Vagina (tissue), 2 donors: ENCODE measurements around the gene ZYG11B. TPM values are rescaled to one million over a fixed set of nuclear protein-coding genes. Genes with fewer than 3 reads are reported as not detected.
"Not testable (repeated sequence)": the region's sequence is repeated elsewhere in the genome, so short reads cannot be mapped to it uniquely, and the experiment has no call there.

Experiments used
- DNase-seq, 2 donors: peaks; one replicate each; pipeline ENCODE4 v3.0.0-alpha.2; 2017; ENCODE audit errors: extremely low spot score in 2 of 2
- H3K27ac ChIP-seq: fragments of 200-600 bp; sonication (generic); one replicate; pipeline ENCODE4 v1.5.1; 2019
- H3K27me3 ChIP-seq: fragments of 200-600 bp; sonication (generic); one replicate; pipeline ENCODE4 v1.5.1; 2019
- H3K36me3 ChIP-seq, 2 donors: fragments of 200-600 bp; sonication (generic); one replicate each; pipeline ENCODE4 v1.5.1; 2017 to 2019
- H3K4me1 ChIP-seq: fragments of 200-600 bp; sonication (generic); one replicate; pipeline ENCODE4 v1.5.1; 2019
- H3K4me3 ChIP-seq, 2 donors: fragments of 200-600 bp; sonication (generic); 1 replicate in 1 of 2; 2 replicates in 1 of 2; pipeline ENCODE4 v1.5.1; 2016 to 2019
- H3K9me3 ChIP-seq: fragments of 200-600 bp; sonication (generic); one replicate; pipeline ENCODE4 v1.5.1; 2019
- CTCF ChIP-seq, 3 experiments: fragments of 450-650 bp in 2 of 3; fragments of 200-600 bp in 1 of 3; sonication (generic) in 1 of 3; IDR thresholded peaks; one replicate each; pipeline ENCODE4 v1.5.1; 2017 to 2019; ENCODE audit warnings: antibody characterized with exemption in 3 of 3, mild to moderate bottlenecking in 2 of 3, moderate library complexity in 2 of 3
- POLR2A ChIP-seq, 2 donors: fragments of 450-650 bp; IDR thresholded peaks; one replicate each; pipeline ENCODE4 v1.6.1; 2017; ENCODE audit warnings: antibody characterized with exemption in 2 of 2, mild to moderate bottlenecking in 2 of 2, moderate library complexity in 2 of 2
- POLR2AphosphoS5 ChIP-seq, 2 donors: sonication (generic); formaldehyde crosslinking; IDR thresholded peaks; one replicate each; pipeline ENCODE4 v1.9.0; 2017; ENCODE audit warnings: antibody characterized with exemption in 2 of 2, mild to moderate bottlenecking in 2 of 2, low read depth in 1 of 2; ENCODE audit not compliant: insufficient read depth in 1 of 2
- intact Hi-C: fragments of 100-400 bp; cut with DNase I; formaldehyde crosslinking; loops from one replicate; pipeline ENCODE4 v1.15.1; 2023
- small RNA-seq: library from RNA; depleted of rRNA; stranded (forward); fragments of <200 nt; gene quantifications from one replicate; pipeline ENCODE3, GENCODE V24; 2016
- total RNA-seq: library from RNA; depleted of rRNA; stranded (reverse); fragments of >200 nt; gene quantifications from one replicate; pipeline ENCODE4 v1.2.3, GENCODE V29; 2016

The ZYG11B gene
- total RNA-seq, 1 donor from 2014 or later = 30.4 TPM

GRCh38 chr1:52862666-52863458, 136.6 kb downstream of the ZYG11B start:
- H3K4me1 ChIP-seq = no peaks in the 10 kb centered on the region

GRCh38 chr1:52867087-52867863, 141.0 kb downstream of the ZYG11B start:
- DNase-seq = no peak
- no peaks in the 10 kb centered on the region for H3K4me1 ChIP-seq
- H3K4me3 ChIP-seq = no peak overlapping the region
- intact Hi-C loops = no loop called here
- no peak for TF ChIP-seq POLR2A (IDR thresholded peaks at IDR 0.05)
- TF ChIP-seq POLR2AphosphoS5 (IDR thresholded peaks at IDR 0.05; ENCODE audit: insufficient read depth in 1 of 2, low read depth in 1 of 2) = no peak
- TF ChIP-seq CTCF (IDR thresholded peaks at IDR 0.05) = no peak
- no peaks in the 10 kb centered on the region for H3K36me3 ChIP-seq
- H3K9me3 ChIP-seq = no peaks in the 10 kb centered on the region
- H3K27me3 ChIP-seq = no peaks in the 10 kb centered on the region
- H3K27ac ChIP-seq = no peak overlapping the region

More at GRCh38 chr1:52862666-52863458, 136.6 kb downstream of the ZYG11B start:
- DNase-seq = no peak
- no peaks in the 10 kb centered on the region for H3K27me3 ChIP-seq
- intact Hi-C loops = no loop called here
- TF ChIP-seq POLR2A (IDR thresholded peaks at IDR 0.05) = no peak
- TF ChIP-seq POLR2AphosphoS5 (IDR thresholded peaks at IDR 0.05; ENCODE audit: insufficient read depth in 1 of 2, low read depth in 1 of 2) = no peak
- no peak for TF ChIP-seq CTCF (IDR thresholded peaks at IDR 0.05)
- H3K9me3 ChIP-seq = no peaks in the 10 kb centered on the region
- H3K27ac ChIP-seq = no peak overlapping the region
- H3K4me3 ChIP-seq = no peak overlapping the region
- no peaks in the 10 kb centered on the region for H3K36me3 ChIP-seq

- H3K9me3 ChIP-seq, H3K4me1 ChIP-seq, H3K27me3 ChIP-seq, intact Hi-C loops, DNase-seq, H3K36me3 ChIP-seq, H3K27ac ChIP-seq, H3K4me3 ChIP-seq: not testable (repeated sequence)
Observed at GRCh38 chr1:52869727-52870126, 143.5 kb downstream of the ZYG11B start.

DNA sequence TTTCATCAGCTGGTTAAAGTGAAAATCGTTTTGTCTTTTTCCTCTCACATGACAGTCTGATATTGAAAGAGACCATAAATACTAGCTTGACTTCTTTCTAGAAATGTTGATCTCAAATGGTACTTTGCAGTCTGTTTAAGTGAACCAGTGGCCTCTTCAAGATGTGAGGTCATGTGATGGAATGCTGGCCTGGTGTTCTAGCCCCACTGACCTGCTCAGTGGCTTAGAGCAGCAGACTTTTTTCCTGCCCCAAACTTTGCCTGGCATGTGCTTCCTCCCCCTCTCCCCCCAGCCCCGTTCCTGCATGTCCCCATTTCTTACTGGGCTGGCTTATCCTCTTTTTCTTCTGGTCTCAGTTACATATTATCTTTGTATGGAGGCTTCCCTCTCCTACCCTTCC, 150.6 kb downstream of the ZYG11B start:
- intact Hi-C loops = no loop called here
- Histone ChIP-seq H3K9me3 (no peaks in the 10 kb centered on the region), H3K27ac (no peak overlapping the region), H3K27me3 (no peaks in the 10 kb centered on the region), H3K4me1 (no peaks in the 10 kb centered on the region), H3K36me3 (no peaks in the 10 kb centered on the region), H3K4me3 (no peak overlapping the region)
- no peak for DNase-seq
- no peak for TF ChIP-seq POLR2AphosphoS5 (IDR thresholded peaks at IDR 0.05; ENCODE audit: insufficient read depth in 1 of 2, low read depth in 1 of 2)
- no peak for TF ChIP-seq POLR2A (IDR thresholded peaks at IDR 0.05)
- TF ChIP-seq CTCF (IDR thresholded peaks at IDR 0.05) = no peak

Small RNA genes within 50 kb of the gene (small RNA-seq; reads per million reads assigned to genes)
- not detected for gene RN7SL62P
- not detected for gene RNU2-30P
- gene RNU6-969P = not detected

Other genes with a start within 250 kb of the ZYG11B start
- gene TUT4, start 173.4 kb upstream of the ZYG11B start, total RNA-seq = 78.1 TPM
- gene GPX7, start 124.1 kb upstream of the ZYG11B start, total RNA-seq = 9.8 TPM
- gene SHISAL2A, start 93.3 kb upstream of the ZYG11B start, total RNA-seq = 3.2 TPM
- gene COA7, start 28.1 kb upstream of the ZYG11B start, total RNA-seq = 9.8 TPM
- 0.74 TPM for gene ZYG11A, start 116.3 kb downstream of the ZYG11B start, total RNA-seq
- 90.8 TPM for gene ECHDC2, start 195.3 kb downstream of the ZYG11B start, total RNA-seq
- gene SCP2, start 200.8 kb downstream of the ZYG11B start, total RNA-seq = 61.9 TPM